Glomerular visceral epithelial cell (primary cell): Measurements from ENCODE around the gene GABRE.
"Not testable (repeated sequence)": the region's sequence is repeated elsewhere in the genome, so short reads cannot be mapped to it uniquely, and the experiment has no call there.

Source experiments
- DNase-seq: peaks from one replicate; pipeline ENCODE4 v3.0.0-alpha.2; 2016; ENCODE audit errors: extremely low spot score

Gene GABRE

GRCh38 chrX:151970027-151970426 is 4.4 kb downstream of the GABRE start:
- no peak for DNase-seq

GRCh38 chrX:151966236-151966635 is 8.2 kb downstream of the GABRE start:
- DNase-seq = no peak

DNA sequence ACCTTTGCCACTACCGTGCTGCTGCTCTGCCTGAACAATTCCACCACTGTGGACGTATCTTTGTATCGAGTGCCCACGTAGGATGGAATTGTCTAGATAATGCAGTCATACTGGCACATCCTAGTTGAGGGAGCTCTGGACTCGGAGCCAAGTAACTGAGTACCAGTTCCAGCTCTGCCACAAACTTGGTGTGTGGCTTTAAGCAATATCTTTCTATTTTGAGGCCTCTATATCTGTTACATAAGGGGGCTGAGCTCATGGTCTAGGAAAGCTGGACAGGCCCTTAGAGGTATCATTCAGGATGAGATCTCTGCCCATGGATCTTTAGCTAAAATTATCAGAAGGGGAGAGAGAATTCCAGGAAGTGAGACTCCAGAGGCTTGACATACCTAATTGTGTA is 12.4 kb downstream of the GABRE start:
- no peak for DNase-seq

DNA sequence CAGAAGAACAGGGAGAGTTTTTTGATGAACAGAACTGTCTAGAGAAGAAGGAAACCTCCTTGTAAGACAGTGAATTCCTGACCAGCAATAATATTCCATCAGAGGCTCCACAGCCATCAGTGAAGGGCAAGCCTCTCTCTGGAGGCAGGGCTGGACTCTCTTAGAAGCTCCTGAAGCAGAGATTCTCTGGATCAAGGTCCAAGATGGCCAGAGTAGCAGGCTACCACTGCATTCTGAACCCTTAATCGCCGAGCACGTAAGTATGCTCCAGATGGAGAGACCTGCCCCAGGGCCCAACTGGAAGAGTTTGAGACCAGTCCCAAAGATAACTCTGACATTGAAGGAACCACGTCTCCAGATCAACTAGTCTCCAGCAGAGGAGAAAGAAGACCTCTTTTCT is 16.4 kb downstream of the GABRE start:
- DNase-seq = no peak

DNA sequence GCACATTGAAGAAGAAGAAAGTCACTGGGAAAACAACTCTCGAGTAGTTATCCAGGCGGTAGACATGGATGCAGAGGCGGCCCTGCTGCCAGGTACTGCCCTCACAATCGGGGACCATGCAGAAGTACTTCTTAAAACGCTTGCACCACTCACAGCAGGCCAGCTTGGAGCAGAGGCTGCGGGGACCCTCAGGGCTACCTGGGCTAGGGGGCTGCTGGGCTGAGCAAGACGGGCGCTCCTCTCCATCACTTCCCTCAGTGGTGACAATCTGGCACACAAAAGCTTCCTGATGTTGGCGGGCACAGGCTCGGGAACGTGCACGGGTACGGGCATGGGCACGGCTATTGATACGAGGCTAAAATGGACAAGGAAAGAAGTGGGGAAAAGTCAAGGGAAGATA is 19.7 kb downstream of the GABRE start:
- no peak for DNase-seq

DNA sequence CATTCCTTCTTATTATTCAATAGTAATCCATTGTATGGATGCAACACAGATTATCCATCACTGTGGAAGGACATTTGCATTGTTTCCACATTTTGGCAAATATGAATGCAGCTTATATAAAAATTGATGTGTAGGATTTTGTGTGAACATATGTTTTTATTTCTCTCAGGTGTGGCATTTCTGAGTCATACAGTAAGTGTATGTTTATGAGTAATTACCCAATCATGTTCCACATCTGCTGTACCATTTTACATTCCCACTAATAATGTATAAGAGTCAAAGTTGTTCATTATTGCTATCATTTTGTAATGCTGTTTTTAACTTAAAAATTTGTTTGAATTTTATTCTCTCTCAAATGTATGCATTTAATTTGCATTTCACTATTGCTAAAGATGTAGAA is 36.3 kb downstream of the GABRE start:
- no peak for DNase-seq

- no peak for DNase-seq
Measured at GRCh38 chrX:151935358-151935757, 39.1 kb downstream of the GABRE start.

DNA sequence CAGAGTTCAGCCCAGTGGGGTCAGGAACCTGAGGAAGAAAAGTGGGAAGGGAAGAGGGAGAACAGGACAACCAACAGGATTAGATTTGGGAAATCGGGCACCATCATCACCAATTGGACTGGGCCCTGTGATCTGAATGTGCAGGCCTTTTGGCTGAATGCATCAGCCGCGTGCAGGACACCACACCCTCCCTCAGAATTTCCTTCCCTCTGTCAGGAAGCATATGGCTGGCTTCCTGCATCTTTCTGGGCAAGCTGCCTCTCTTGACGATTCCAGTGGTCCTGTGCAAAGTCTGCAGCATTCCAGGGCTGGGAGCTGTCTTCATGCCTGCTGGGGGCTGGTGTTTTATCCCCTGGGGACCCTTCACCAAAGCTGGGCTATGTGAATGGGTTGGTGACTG is 45.4 kb downstream of the GABRE start:
- DNase-seq = no peak

GRCh38 chrX:151923648-151924047 is 50.8 kb downstream of the GABRE start:
- no peak for DNase-seq

DNA sequence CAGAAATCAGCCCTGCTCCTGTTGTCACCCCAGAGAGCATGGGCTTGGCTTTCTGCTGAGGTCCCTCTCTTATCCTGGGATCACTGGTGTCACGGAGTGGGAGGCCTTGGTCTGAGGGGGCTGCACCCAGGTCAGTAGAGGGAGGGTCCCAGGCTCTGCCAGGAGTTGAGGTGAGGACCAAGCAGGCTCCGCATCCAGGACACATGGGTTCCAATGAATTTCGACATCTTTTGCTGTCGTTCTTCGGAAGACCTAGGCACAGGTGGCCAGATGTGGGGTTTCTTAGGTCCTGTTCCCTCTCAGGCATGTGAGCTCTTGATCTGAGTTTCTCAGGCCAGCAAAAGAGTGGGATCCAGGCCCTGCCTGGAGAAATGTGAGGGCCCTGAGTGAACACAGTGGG is 51.8 kb downstream of the GABRE start:
- no peak for DNase-seq

DNA sequence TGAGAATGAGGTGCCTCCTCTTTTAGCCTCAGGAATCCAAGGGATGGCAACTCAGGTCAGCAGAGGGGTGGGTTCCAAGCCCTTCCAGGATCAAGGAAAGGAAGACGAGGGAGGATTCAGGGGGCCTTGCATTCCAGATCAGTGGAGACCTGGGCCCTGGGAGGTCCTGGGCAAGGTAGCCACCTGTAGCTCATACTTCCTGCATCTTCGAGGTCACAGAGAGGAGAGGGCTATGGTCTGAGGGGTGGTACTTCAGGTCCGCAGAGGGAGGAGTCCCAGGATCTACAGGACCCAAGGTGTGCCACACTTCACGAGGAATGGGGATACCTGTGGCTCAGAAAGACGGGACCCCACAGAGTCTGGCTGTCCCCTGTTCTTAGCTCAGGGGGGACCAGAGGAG is 52.6 kb downstream of the GABRE start:
- DNase-seq = no peak

DNA sequence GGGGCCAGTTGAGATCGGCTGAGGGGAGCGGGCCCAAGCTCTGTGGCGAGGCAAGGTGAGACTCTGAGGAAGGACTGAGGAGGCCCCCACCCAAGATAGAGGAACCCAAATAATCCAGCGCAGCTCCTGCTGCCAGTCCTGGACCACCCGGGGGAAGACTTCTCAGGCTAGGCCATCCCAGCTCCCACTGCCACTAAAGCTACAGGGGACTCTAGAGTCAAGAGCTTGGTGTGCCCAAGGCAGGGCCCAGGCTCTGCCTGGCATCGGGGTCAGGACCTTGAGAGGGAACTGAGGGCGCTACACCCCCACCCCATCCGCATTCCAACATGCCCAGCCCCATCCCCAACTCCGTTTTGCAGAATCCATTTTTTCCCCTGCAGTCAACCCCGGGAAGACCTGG is 53.2 kb downstream of the GABRE start:
- no peak for DNase-seq

DNA sequence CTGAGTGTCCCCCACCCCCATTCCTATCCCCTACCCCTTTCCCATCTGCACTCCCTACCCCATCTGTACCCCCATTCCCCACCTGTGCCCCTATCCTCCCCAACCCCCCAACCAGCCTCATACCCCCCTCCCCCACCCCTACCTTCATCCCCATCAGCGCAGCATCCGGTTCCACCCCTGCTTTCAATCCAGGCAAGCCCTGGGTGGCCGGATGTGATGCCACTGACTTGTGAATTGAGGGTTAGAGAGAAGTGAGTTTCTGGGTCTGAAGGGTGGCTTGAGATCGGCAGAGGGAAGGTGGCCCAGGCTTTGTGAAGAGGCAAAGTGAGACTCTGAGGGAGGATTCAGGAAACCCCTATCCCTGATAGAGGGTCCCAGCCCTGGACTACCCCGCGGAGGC is 53.9 kb downstream of the GABRE start:
- DNase-seq = no peak

- no peak for DNase-seq
Measured at GRCh38 chrX:151920101-151920500, 54.4 kb downstream of the GABRE start.

DNA sequence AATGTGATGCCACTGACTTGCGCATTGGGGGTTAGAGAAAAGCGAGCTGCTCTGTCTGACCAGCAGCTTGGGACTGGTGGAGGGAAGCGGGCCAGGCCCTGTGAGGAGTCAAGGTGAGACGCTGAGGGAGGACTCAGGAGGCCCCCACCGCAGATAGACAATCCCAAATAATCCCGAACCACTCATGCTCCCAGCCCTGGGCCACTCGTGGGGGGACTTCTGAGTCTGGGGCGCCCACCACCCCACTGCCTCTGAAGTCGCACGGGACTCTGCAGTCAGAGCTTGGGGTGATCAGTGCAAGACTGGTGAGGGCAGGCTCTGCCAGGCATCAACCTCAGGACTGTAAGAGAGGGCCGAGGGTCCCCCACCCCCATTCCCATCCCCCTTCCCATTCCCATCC is 54.9 kb downstream of the GABRE start:
- DNase-seq = no peak

- DNase-seq = not testable (repeated sequence)
Measured at GRCh38 chrX:151918736-151919135, 55.7 kb downstream of the GABRE start.

DNA sequence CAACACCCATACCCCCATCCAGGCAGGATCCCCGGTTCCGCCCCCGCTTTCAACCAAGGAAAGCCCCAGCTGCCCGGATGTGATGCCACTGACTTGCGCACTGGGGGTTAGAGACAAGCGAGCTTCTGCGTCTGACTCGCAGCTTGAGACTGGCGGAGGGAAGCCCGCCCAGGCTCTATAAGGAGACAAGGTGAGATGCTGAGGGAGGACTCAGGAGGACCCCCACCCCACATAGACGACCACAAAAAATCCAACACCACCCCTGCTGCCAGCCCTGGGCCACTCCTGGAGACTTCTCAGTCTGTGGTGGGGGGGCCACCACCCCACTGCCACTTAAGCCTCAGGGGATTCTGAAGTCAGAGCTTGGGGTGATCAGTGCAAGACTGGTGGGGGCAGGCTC is 61.7 kb downstream of the GABRE start, which contains the start of gene MAGEA4:
MAGEA4 (plus strand) TSS at position 110 of the 400 bp plus-strand sequence. CDS start 10,776 bp downstream, outside the sequence.
- DNase-seq = no peak

DNA sequence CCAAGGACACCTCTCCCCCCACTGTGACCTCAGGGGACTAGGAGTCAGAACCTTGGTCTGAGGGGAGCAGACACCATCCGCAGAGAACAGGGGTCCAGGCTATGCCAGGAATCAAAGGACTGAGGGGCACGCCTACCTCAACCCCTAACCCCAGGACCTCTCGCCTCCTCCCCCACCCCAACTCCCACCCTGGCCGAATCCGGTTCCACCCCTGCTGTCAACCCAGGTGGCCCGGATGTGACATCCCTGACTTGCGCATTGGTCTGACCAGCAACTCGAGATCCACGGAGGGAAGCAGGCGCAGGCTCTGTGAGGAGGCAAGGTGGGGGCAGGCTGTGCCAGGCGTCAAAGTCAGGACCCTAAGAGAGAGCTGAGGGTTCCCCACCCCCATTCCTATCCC is 62.3 kb downstream of the GABRE start:
- no peak for DNase-seq

GRCh38 chrX:151904989-151905388 is 69.5 kb downstream of the GABRE start:
- DNase-seq = no peak
